ENCODE measurements around the gene OR6B3.

The OR6B3 gene

DNA sequence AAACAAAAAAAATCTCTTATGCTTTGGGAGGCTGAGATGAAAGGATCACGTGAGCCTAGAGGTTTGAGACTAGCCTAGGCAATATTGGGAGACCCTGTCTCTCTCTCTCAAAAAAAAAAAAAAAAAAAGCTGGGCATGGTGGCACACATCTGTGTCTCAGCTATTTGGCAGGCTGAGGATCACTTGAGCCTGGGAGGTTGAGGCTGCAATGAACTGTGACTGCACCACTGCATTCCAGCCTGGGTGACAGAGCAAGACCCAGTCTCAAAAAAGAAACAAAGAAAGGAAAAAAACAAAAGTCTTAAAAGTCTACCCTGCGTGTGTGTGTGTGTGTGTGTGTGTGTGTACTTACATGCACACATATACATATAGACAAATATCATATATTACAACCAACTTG is 25.3 kb upstream of the OR6B3 start:
- Histone ChIP-seq H3K27ac (no peak overlapping the region), H3K4me3 (ENCODE audit: low read depth, low read length) (no peak overlapping the region), H3K36me3 (replicated peaks) (no peaks in the 10 kb centered on the region), H3K27me3 (replicated peaks) (no peaks in the 10 kb centered on the region)
- in situ Hi-C loops (cut with HindIII; ENCODE audit: low pct_ligation_motif_present, low sequenced_read_pairs), result no loop called here
- TF ChIP-seq CTCF (IDR thresholded peaks at IDR 0.05; ENCODE audit: low read depth, low read length, missing control alignments), result no peak
- DNase-seq, result no peak

DNA sequence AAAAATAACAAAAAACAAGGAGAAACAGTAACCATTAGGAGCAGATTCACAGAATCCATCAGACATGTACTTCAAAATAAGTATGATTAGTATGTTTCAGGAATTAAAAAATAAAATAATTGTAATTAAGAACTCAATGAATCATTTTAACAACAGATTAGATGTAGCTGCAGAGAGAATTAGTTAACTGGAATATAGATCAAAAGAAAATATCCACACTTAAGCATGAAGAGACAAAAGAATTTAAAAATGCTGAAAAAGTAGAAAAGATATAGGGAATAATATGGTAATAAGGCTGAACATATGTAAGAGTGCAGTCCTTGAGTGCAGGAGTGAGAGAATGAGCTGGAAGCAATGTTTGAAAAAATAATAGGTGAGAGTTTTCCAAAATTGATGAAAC is 24.1 kb upstream of the OR6B3 start:
- TF ChIP-seq CTCF (IDR thresholded peaks at IDR 0.05; ENCODE audit: low read depth, low read length, missing control alignments), result no peak
- H3K4me3 ChIP-seq (ENCODE audit: low read depth, low read length), result no peak overlapping the region
- DNase-seq, result no peak
- in situ Hi-C loops (cut with HindIII; ENCODE audit: low pct_ligation_motif_present, low sequenced_read_pairs), result no loop called here
- no peaks in the 10 kb centered on the region for H3K27me3 ChIP-seq (replicated peaks)
- H3K27ac ChIP-seq, result no peak overlapping the region
- H3K36me3 ChIP-seq (replicated peaks), result no peaks in the 10 kb centered on the region

GRCh38 chr2:240074545-240074944 is 21.2 kb upstream of the OR6B3 start:
- H3K27ac ChIP-seq, result no peak overlapping the region
- in situ Hi-C loops (cut with HindIII; ENCODE audit: low pct_ligation_motif_present, low sequenced_read_pairs), result no loop called here
- TF ChIP-seq CTCF (IDR thresholded peaks at IDR 0.05; ENCODE audit: low read depth, low read length, missing control alignments), result no peak
- no peaks in the 10 kb centered on the region for H3K36me3 ChIP-seq (replicated peaks)
- H3K27me3 ChIP-seq (replicated peaks), result no peaks in the 10 kb centered on the region
- no peak overlapping the region for H3K4me3 ChIP-seq (ENCODE audit: low read depth, low read length)
- no peak for DNase-seq

DNA sequence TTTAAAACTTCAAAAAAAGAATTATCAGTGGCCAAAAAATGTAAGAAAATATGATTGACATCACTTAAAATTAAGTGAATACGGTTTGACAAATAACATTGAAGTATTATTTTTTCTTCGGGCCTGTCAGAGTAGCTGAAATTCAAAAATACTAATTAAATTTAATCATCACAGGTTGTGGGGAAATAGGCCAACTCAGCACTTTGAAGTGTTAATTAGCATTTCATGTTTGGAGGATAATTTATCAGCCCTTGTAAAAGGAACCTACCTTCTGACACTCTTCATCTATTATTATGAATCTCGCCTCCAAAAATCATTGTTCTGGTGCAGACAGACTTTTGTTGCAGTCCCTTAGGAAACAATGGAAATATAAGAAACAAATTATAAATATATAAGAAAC is 17.6 kb upstream of the OR6B3 start:
- Histone ChIP-seq H3K27me3 (replicated peaks) (no peaks in the 10 kb centered on the region), H3K27ac (no peak overlapping the region), H3K4me3 (ENCODE audit: low read depth, low read length) (no peak overlapping the region), H3K36me3 (replicated peaks) (no peaks in the 10 kb centered on the region)
- in situ Hi-C loops (cut with HindIII; ENCODE audit: low pct_ligation_motif_present, low sequenced_read_pairs), result no loop called here
- DNase-seq, result no peak
- no peak for TF ChIP-seq CTCF (IDR thresholded peaks at IDR 0.05; ENCODE audit: low read depth, low read length, missing control alignments)

- Histone ChIP-seq H3K27ac (no peak overlapping the region), H3K4me3 (ENCODE audit: low read depth, low read length) (no peak overlapping the region), H3K36me3 (replicated peaks) (no peaks in the 10 kb centered on the region), H3K27me3 (replicated peaks) (no peaks in the 10 kb centered on the region)
- no peak for DNase-seq
- in situ Hi-C loops (cut with HindIII; ENCODE audit: low pct_ligation_motif_present, low sequenced_read_pairs), result no loop called here
- TF ChIP-seq CTCF (IDR thresholded peaks at IDR 0.05; ENCODE audit: low read depth, low read length, missing control alignments), result no peak
Observed at GRCh38 chr2:240069829-240070228, 16.5 kb upstream of the OR6B3 start.

GRCh38 chr2:240068193-240068592 is 14.9 kb upstream of the OR6B3 start:
- in situ Hi-C loops (cut with HindIII; ENCODE audit: low pct_ligation_motif_present, low sequenced_read_pairs), result no loop called here
- DNase-seq, result no peak
- Histone ChIP-seq H3K27ac (no peak overlapping the region), H3K4me3 (ENCODE audit: low read depth, low read length) (no peak overlapping the region), H3K27me3 (replicated peaks) (no peaks in the 10 kb centered on the region), H3K36me3 (replicated peaks) (no peaks in the 10 kb centered on the region)
- no peak for TF ChIP-seq CTCF (IDR thresholded peaks at IDR 0.05; ENCODE audit: low read depth, low read length, missing control alignments)

Data from brain microvascular endothelial cell (primary cell).